ENCODE results near the gene SPDYE9.
"Not testable (repeated sequence)": the region's sequence is repeated elsewhere in the genome, so short reads cannot be mapped to it uniquely, and the experiment has no call there.

The SPDYE9 gene, protein sequence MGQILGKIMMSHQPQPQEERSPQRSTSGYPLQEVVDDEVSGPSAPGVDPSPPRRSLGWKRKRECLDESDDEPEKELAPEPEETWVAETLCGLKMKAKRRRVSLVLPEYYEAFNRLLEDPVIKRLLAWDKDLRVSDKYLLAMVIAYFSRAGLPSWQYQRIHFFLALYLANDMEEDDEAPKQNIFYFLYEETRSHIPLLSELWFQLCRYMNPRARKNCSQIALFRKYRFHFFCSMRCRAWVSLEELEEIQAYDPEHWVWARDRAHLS

GRCh38 chr7:73085938-73086337 is at the start of gene SPDYE9:
SPDYE9 (minus strand) TSS chr7:73086038; CDS start chr7:73084238, 1,800 bp downstream.
- H3K4me1 Mint-ChIP-seq (ENCODE audit: low read depth); H3K27me3 Mint-ChIP-seq; H3K9me3 Mint-ChIP-seq; H3K36me3 Mint-ChIP-seq (ENCODE audit: low read depth); intact Hi-C loops (cut with micrococcal nuclease); H3K4me3 Mint-ChIP-seq; H3K27ac Mint-ChIP-seq: not testable (repeated sequence)

DNA sequence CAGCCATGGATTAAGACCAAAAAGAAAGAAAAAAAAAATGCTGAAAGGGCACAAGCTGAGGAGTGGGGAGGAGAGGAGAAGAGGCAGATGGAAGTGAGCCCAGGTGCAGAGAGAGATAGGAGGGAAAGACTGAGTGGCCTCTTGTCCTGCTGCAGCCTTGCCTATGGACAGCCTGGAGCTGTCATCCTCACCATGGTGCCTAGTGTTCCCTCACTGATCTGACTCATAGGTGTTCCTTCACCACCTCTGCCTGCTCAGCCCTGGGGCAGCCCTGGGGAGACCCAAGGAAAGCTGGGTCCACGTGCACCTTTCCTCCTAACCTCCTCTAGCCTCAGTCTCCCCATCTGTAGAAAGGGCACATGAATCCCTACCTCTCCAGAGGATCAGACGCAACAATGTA is 49.0 kb upstream of the SPDYE9 start:
- H3K27me3 Mint-ChIP-seq; H3K27ac Mint-ChIP-seq; H3K9me3 Mint-ChIP-seq; H3K4me1 Mint-ChIP-seq (ENCODE audit: low read depth); H3K36me3 Mint-ChIP-seq (ENCODE audit: low read depth); H3K4me3 Mint-ChIP-seq; intact Hi-C loops (cut with micrococcal nuclease): not testable (repeated sequence)

GRCh38 chr7:73132651-73133217 is 46.9 kb upstream of the SPDYE9 start:
- H3K27me3 Mint-ChIP-seq: not testable (repeated sequence)

DNA sequence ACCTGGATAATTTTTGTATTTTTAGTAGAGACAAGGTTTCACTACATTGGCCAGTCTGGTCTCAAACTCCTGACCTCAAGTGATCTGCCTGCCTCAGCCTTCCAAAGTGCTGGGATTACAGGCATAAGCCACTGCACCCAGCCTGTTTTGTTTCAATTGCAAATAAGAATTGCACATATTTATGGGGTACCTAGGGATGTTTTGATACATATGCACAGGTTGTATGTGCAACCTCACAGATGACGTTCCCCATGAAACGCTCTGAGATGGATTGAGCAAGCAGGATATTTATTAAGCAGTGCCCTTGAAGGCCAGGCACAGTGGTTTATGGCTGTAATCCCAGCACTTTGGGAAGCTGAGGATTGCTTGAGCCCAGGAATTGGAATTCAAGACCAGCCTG is 44.8 kb upstream of the SPDYE9 start:
- H3K36me3 Mint-ChIP-seq (ENCODE audit: low read depth); H3K9me3 Mint-ChIP-seq: not testable (repeated sequence)

More at GRCh38 chr7:73132651-73133217, 46.9 kb upstream of the SPDYE9 start:
- H3K4me1 Mint-ChIP-seq (ENCODE audit: low read depth); H3K36me3 Mint-ChIP-seq (ENCODE audit: low read depth); H3K9me3 Mint-ChIP-seq; H3K4me3 Mint-ChIP-seq; intact Hi-C loops (cut with micrococcal nuclease); H3K27ac Mint-ChIP-seq: not testable (repeated sequence)

GRCh38 chr7:73124126-73124525 is 38.3 kb upstream of the SPDYE9 start:
- H3K4me1 Mint-ChIP-seq (ENCODE audit: low read depth); H3K27ac Mint-ChIP-seq; H3K27me3 Mint-ChIP-seq; intact Hi-C loops (cut with micrococcal nuclease); H3K36me3 Mint-ChIP-seq (ENCODE audit: low read depth); H3K4me3 Mint-ChIP-seq; H3K9me3 Mint-ChIP-seq: not testable (repeated sequence)

More for the DNA sequence above, 44.8 kb upstream of the SPDYE9 start:
- H3K27me3 Mint-ChIP-seq; intact Hi-C loops (cut with micrococcal nuclease); H3K4me3 Mint-ChIP-seq; H3K4me1 Mint-ChIP-seq (ENCODE audit: low read depth); H3K27ac Mint-ChIP-seq: not testable (repeated sequence)

DNA sequence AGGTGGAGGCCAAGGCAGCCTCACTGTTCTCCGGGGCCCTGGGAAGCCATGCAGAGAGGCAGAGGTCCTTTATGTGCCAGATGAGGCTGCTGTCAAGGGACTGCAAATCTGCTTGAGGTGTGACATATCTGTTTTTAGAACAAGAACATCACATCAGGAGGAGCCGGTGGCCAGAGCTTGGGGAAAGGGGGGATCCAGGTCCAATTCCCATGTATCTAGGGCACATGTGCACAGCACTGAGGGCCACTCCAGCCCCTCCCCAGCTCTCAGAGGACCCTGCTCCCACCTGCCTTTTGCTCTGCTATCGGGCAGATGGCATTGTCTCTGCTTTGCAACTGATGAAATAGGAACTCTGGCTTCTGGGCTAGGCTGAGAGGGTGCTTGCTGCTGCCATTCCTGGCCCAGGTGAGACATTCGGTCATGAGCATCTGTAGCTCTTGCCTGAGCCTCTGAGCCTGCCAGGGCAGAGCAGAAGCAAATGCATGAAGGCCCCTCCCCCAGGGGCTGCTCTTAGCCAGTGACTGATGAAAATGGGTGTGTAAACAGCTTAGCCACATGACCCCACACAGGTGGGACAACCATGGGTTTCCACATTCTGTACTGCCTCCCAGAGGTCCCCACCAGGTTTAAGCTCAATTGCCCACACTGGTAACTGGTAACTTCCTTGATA is 37.1 kb upstream of the SPDYE9 start:
- H3K27me3 Mint-ChIP-seq; H3K36me3 Mint-ChIP-seq (ENCODE audit: low read depth); H3K4me3 Mint-ChIP-seq; H3K4me1 Mint-ChIP-seq (ENCODE audit: low read depth); H3K27ac Mint-ChIP-seq; H3K9me3 Mint-ChIP-seq; intact Hi-C loops (cut with micrococcal nuclease): not testable (repeated sequence)

DNA sequence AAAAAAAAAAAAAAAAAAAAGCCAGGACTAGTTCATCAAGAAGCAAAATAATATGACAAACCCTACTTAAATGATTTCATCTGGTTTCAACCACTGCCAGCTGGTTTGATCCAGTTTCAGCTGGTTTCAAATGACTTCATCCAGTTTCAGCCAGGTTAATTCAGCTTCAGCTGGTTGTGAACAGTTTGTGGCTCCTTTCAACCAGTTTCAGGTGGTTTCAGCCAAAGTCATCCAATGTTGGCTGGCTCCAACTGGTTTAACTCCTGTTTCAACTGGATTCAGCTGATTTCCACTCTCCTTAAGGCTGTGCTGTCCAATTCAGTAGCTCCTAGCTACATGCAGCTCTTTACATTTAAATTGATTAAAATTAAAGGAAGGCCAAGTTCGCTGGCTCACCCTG is 32.3 kb upstream of the SPDYE9 start:
- H3K27me3 Mint-ChIP-seq; intact Hi-C loops (cut with micrococcal nuclease); H3K9me3 Mint-ChIP-seq; H3K4me3 Mint-ChIP-seq; H3K27ac Mint-ChIP-seq; H3K4me1 Mint-ChIP-seq (ENCODE audit: low read depth); H3K36me3 Mint-ChIP-seq (ENCODE audit: low read depth): not testable (repeated sequence)

DNA sequence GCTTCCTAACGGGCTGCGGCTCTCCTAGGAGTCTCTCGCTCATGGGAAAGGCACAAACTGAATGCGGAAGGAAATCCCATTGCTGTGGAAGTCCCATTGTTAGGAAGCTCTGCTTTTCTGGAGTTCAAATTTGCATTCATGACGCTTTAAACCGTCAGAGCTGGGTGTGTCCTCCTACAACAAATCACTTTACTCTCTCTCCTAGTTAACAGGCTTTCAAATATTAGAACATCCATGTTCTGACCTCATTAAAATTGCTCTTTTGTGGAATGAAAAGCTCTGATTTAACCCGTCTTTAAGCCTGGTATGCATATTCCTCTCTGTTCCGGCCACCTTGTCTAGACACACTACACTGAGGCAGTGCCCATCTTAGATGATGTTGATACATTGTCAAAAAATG is 28.0 kb downstream of the SPDYE9 start, which contains the start of gene SPDYE11:
TSS of gene SPDYE11 (minus strand) at position 101 of the 400 bp plus-strand sequence. CDS start 1,800 bp downstream, outside the sequence.
- intact Hi-C loops (cut with micrococcal nuclease); H3K27me3 Mint-ChIP-seq; H3K4me1 Mint-ChIP-seq (ENCODE audit: low read depth); H3K4me3 Mint-ChIP-seq; H3K27ac Mint-ChIP-seq; H3K36me3 Mint-ChIP-seq (ENCODE audit: low read depth); H3K9me3 Mint-ChIP-seq: not testable (repeated sequence)

DNA sequence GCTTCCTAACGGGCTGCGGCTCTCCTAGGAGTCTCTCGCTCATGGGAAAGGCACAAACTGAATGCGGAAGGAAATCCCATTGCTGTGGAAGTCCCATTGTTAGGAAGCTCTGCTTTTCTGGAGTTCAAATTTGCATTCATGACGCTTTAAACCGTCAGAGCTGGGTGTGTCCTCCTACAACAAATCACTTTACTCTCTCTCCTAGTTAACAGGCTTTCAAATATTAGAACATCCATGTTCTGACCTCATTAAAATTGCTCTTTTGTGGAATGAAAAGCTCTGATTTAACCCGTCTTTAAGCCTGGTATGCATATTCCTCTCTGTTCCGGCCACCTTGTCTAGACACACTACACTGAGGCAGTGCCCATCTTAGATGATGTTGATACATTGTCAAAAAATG is 56.2 kb downstream of the SPDYE9 start, which contains the start of gene SPDYE8:
TSS of gene SPDYE8 (minus strand) at position 101 of the 400 bp plus-strand sequence. CDS start 1,800 bp downstream, outside the sequence.
- intact Hi-C loops (cut with micrococcal nuclease); H3K4me1 Mint-ChIP-seq (ENCODE audit: low read depth): not testable (repeated sequence)

More for the DNA sequence above, 56.2 kb downstream of the SPDYE9 start, which contains the start of gene SPDYE8:
- H3K4me3 Mint-ChIP-seq; H3K36me3 Mint-ChIP-seq (ENCODE audit: low read depth); H3K9me3 Mint-ChIP-seq; H3K27ac Mint-ChIP-seq; H3K27me3 Mint-ChIP-seq: not testable (repeated sequence)
